ENCODE results near the gene HAGH.
A peak's percentile ranks its signal among the peaks of the same experiment; 100 is the strongest.

HAGH gene

GRCh38 chr16:1831186-1832075 lies 4.8 kb upstream of the HAGH start:
- DNase-seq (ENCODE audit: low spot score) = no peak

- no peak for DNase-seq (ENCODE audit: low spot score)
Measured at GRCh38 chr16:1830213-1830612, 3.6 kb upstream of the HAGH start.

- no peak for DNase-seq (ENCODE audit: low spot score)
Measured at GRCh38 chr16:1828645-1829410, 2.2 kb upstream of the HAGH start.

GRCh38 chr16:1825864-1826690 lies 548 bp downstream of the HAGH start:
- DNase-seq (ENCODE audit: low spot score) = peak; percentile 62

GRCh38 chr16:1825381-1825863 lies 1.2 kb downstream of the HAGH start:
- DNase-seq (ENCODE audit: low spot score) = no peak

GRCh38 chr16:1823821-1824220 lies 2.8 kb downstream of the HAGH start:
- no peak for DNase-seq (ENCODE audit: low spot score)

GRCh38 chr16:1822801-1823200 lies 3.8 kb downstream of the HAGH start:
- DNase-seq (ENCODE audit: low spot score) = no peak

- no peak for DNase-seq (ENCODE audit: low spot score)
Measured at GRCh38 chr16:1821861-1822611, 4.6 kb downstream of the HAGH start.

- DNase-seq (ENCODE audit: low spot score) = no peak
Measured at GRCh38 chr16:1820946-1821290, 5.7 kb downstream of the HAGH start.

GRCh38 chr16:1820096-1820945 lies 6.3 kb downstream of the HAGH start:
- DNase-seq (ENCODE audit: low spot score) = no peak

GRCh38 chr16:1819611-1820010 lies 7.0 kb downstream of the HAGH start:
- no peak for DNase-seq (ENCODE audit: low spot score)

- DNase-seq (ENCODE audit: low spot score) = no peak
Measured at GRCh38 chr16:1818873-1819525, 7.6 kb downstream of the HAGH start.

- no peak for DNase-seq (ENCODE audit: low spot score)
Measured at GRCh38 chr16:1818204-1818872, 8.3 kb downstream of the HAGH start.

- no peak for DNase-seq (ENCODE audit: low spot score)
Measured at GRCh38 chr16:1817716-1818115, 8.9 kb downstream of the HAGH start.

- no peak for DNase-seq (ENCODE audit: low spot score)
Measured at GRCh38 chr16:1817276-1817589, 9.4 kb downstream of the HAGH start.

GRCh38 chr16:1816396-1817275 lies 10.0 kb downstream of the HAGH start:
- no peak for DNase-seq (ENCODE audit: low spot score)

GRCh38 chr16:1815461-1815860 lies 11.2 kb downstream of the HAGH start:
- no peak for DNase-seq (ENCODE audit: low spot score)

- DNase-seq (ENCODE audit: low spot score) = peak; percentile 17
Measured at GRCh38 chr16:1812732-1813163, 13.9 kb downstream of the HAGH start.

- DNase-seq (ENCODE audit: low spot score) = no peak
Measured at GRCh38 chr16:1810536-1810935, 16.1 kb downstream of the HAGH start.
